Suprapubic skin (tissue), 3 donors: Measurements from ENCODE around the gene TRIP13.
"Not testable (repeated sequence)": the region's sequence is repeated elsewhere in the genome, so short reads cannot be mapped to it uniquely, and the experiment has no call there.

Experiments
- POLR2AphosphoS5 ChIP-seq, 3 donors: sonication (generic); formaldehyde crosslinking; IDR thresholded peaks; one replicate each; pipeline ENCODE4 v1.6.1; 2017; ENCODE audit warnings: antibody characterized with exemption in 3 of 3
- TF ChIP-seq, protein P1 (sequence below), 2 donors: fragments of 200-600 bp in 1 of 2; fragments of 450-650 bp in 1 of 2; sonication (generic) in 1 of 2; IDR thresholded peaks; one replicate each; pipeline ENCODE4 v1.5.1; 2016 to 2019; ENCODE audit warnings: antibody characterized with exemption in 2 of 2, mild to moderate bottlenecking in 1 of 2, moderate library complexity in 1 of 2

DNA sequence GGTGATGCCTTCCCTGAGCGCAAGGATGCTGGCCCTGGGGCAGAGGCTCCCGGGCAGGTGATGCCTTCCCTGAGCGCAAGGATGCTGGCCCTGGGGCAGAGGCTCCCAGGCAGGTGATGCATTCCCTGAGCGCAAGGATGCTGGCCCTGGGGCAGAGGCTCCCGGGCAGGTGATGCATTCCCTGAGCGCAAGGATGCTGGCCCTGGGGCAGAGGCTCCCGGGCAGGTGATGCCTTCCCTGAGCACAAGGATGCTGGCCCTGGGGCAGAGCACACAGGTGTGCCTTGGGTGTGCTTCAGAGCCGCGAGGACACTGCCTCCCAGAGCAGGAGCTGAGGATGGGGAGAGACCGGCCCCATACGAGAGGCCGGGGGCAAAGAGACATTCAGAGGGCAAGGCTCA lies 22.7 kb downstream of the TRIP13 start:
- TF ChIP-seq, protein P1, sequence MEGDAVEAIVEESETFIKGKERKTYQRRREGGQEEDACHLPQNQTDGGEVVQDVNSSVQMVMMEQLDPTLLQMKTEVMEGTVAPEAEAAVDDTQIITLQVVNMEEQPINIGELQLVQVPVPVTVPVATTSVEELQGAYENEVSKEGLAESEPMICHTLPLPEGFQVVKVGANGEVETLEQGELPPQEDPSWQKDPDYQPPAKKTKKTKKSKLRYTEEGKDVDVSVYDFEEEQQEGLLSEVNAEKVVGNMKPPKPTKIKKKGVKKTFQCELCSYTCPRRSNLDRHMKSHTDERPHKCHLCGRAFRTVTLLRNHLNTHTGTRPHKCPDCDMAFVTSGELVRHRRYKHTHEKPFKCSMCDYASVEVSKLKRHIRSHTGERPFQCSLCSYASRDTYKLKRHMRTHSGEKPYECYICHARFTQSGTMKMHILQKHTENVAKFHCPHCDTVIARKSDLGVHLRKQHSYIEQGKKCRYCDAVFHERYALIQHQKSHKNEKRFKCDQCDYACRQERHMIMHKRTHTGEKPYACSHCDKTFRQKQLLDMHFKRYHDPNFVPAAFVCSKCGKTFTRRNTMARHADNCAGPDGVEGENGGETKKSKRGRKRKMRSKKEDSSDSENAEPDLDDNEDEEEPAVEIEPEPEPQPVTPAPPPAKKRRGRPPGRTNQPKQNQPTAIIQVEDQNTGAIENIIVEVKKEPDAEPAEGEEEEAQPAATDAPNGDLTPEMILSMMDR (IDR thresholded peaks at IDR 0.05) = not testable (repeated sequence)
- TF ChIP-seq POLR2AphosphoS5 (IDR thresholded peaks at IDR 0.05) = not testable (repeated sequence)
